ENCODE results near the gene ZNF609. TPM values are rescaled to one million over a fixed set of nuclear protein-coding genes. Genes with fewer than 3 reads are reported as not detected.

ZNF609 gene
- total RNA-seq, 1 donor from 2014 or later, result 80.5 TPM

- H3K4me3 Mint-ChIP-seq (ENCODE audit: unreplicated experiment), result no peak overlapping the region
- H3K27me3 Mint-ChIP-seq (ENCODE audit: unreplicated experiment), result no peaks in the 10 kb centered on the region
- no peak for TF ChIP-seq CTCF (IDR thresholded peaks at IDR 0.05; ENCODE audit: partially characterized antibody, unreplicated experiment)
- H3K4me1 Mint-ChIP-seq (ENCODE audit: low read depth, unreplicated experiment), result peaks cover 2% of the 10 kb centered on the region
- no peaks in the 10 kb centered on the region for H3K36me3 Mint-ChIP-seq (ENCODE audit: unreplicated experiment)
- no peak overlapping the region for H3K27ac Mint-ChIP-seq (ENCODE audit: unreplicated experiment)
- DNase-seq, result no peak
- no peaks in the 10 kb centered on the region for H3K9me3 Mint-ChIP-seq (ENCODE audit: unreplicated experiment)
Observed at GRCh38 chr15:64447536-64448315, 12.7 kb upstream of the ZNF609 start.

GRCh38 chr15:64452988-64453688 lies 7.2 kb upstream of the ZNF609 start:
- Mint-ChIP-seq H3K9me3 (ENCODE audit: unreplicated experiment) (no peaks in the 10 kb centered on the region), H3K4me3 (ENCODE audit: unreplicated experiment) (peak overlapping the region; percentile 44), H3K27me3 (ENCODE audit: unreplicated experiment) (no peaks in the 10 kb centered on the region), H3K27ac (ENCODE audit: unreplicated experiment) (peak overlapping the region; percentile 94), H3K4me1 (ENCODE audit: low read depth, unreplicated experiment) (peaks cover 35% of the 10 kb centered on the region), H3K36me3 (ENCODE audit: unreplicated experiment) (no peaks in the 10 kb centered on the region)
- TF ChIP-seq CTCF (IDR thresholded peaks at IDR 0.05; ENCODE audit: partially characterized antibody, unreplicated experiment), result no peak
- peak; percentile 37 for DNase-seq

GRCh38 chr15:64453689-64454037 lies 6.7 kb upstream of the ZNF609 start:
- TF ChIP-seq CTCF (IDR thresholded peaks at IDR 0.05; ENCODE audit: partially characterized antibody, unreplicated experiment), result no peak
- H3K36me3 Mint-ChIP-seq (ENCODE audit: unreplicated experiment), result no peaks in the 10 kb centered on the region
- peaks cover 35% of the 10 kb centered on the region for H3K4me1 Mint-ChIP-seq (ENCODE audit: low read depth, unreplicated experiment)
- H3K9me3 Mint-ChIP-seq (ENCODE audit: unreplicated experiment), result no peaks in the 10 kb centered on the region
- H3K27me3 Mint-ChIP-seq (ENCODE audit: unreplicated experiment), result no peaks in the 10 kb centered on the region
- peak overlapping the region; percentile 94 for H3K27ac Mint-ChIP-seq (ENCODE audit: unreplicated experiment)
- DNase-seq, result no peak
- H3K4me3 Mint-ChIP-seq (ENCODE audit: unreplicated experiment), result peak overlapping the region; percentile 44

GRCh38 chr15:64454282-64454681 lies 6.1 kb upstream of the ZNF609 start:
- DNase-seq, result no peak
- H3K27me3 Mint-ChIP-seq (ENCODE audit: unreplicated experiment), result no peaks in the 10 kb centered on the region
- peak overlapping the region; percentile 94 for H3K27ac Mint-ChIP-seq (ENCODE audit: unreplicated experiment)
- no peaks in the 10 kb centered on the region for H3K36me3 Mint-ChIP-seq (ENCODE audit: unreplicated experiment)
- no peak for TF ChIP-seq CTCF (IDR thresholded peaks at IDR 0.05; ENCODE audit: partially characterized antibody, unreplicated experiment)
- H3K4me3 Mint-ChIP-seq (ENCODE audit: unreplicated experiment), result no peak overlapping the region
- H3K9me3 Mint-ChIP-seq (ENCODE audit: unreplicated experiment), result no peaks in the 10 kb centered on the region
- peaks cover 36% of the 10 kb centered on the region for H3K4me1 Mint-ChIP-seq (ENCODE audit: low read depth, unreplicated experiment)

GRCh38 chr15:64455961-64456371 lies 4.4 kb upstream of the ZNF609 start:
- Mint-ChIP-seq H3K27me3 (ENCODE audit: unreplicated experiment) (peaks cover 8% of the 10 kb centered on the region), H3K27ac (ENCODE audit: unreplicated experiment) (no peak overlapping the region), H3K4me3 (ENCODE audit: unreplicated experiment) (no peak overlapping the region), H3K9me3 (ENCODE audit: unreplicated experiment) (peaks cover 5% of the 10 kb centered on the region), H3K4me1 (ENCODE audit: low read depth, unreplicated experiment) (peaks cover 45% of the 10 kb centered on the region), H3K36me3 (ENCODE audit: unreplicated experiment) (no peaks in the 10 kb centered on the region)
- no peak for DNase-seq
- TF ChIP-seq CTCF (IDR thresholded peaks at IDR 0.05; ENCODE audit: partially characterized antibody, unreplicated experiment), result no peak

Measured in glutamatergic neuron (in vitro differentiated cells).